ENCODE results near the gene IYD.

Gene IYD

DNA sequence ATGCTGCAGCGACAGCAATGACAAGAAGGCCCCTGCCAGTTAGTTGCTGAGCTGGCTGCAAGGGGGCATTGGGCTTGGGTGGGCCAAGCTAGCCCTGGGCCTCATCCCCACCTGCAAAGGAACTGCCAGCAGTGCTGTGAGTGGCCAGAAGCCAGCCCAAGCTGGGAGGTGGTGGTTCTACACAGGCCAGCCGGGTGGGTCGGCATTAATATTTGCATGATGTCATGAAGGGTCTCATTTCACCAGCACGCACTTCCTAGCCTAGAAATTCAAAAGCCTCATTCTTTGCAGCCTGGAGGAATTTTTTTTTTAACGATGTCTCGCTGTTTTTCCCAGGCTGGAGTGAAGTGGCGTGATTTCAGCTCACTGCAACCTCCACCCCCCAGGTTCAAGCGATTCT lies 62.0 kb downstream of the IYD start:
- Histone ChIP-seq H3K27ac (ENCODE audit: low read length) (no peak overlapping the region), H2AFZ (ENCODE audit: low read depth, low read length) (no peak overlapping the region), H3K4me1 (ENCODE audit: insufficient read depth, low read length) (no peaks in the 10 kb centered on the region), H4K20me1 (ENCODE audit: insufficient read depth, low read length) (no peaks in the 10 kb centered on the region), H3K79me2 (ENCODE audit: insufficient read depth, low read length) (no peaks in the 10 kb centered on the region), H3K36me3 (ENCODE audit: insufficient read depth, low read length) (no peaks in the 10 kb centered on the region), H3K9ac (ENCODE audit: low read depth, low read length) (no peak overlapping the region), H3K4me3 (ENCODE audit: low read depth in 1 of 2, low read length in 2 of 2) (no peak overlapping the region), H3K9me3 (ENCODE audit: insufficient read depth, low read length, severe bottlenecking) (no peaks in the 10 kb centered on the region), H3K4me2 (ENCODE audit: insufficient read depth, low read length) (no peak overlapping the region), H3K27me3 (ENCODE audit: insufficient read depth, low read length, poor library complexity) (peaks cover 6% of the 10 kb centered on the region)
- no peak for ATAC-seq (ENCODE audit: insufficient read depth, low read depth)
- no peak for TF ChIP-seq CTCF (IDR thresholded peaks at IDR 0.05; ENCODE audit: borderline replicate concordance, extremely low read depth, low read length, poor library complexity, severe bottlenecking)
- DNase-seq = no peak

DNA sequence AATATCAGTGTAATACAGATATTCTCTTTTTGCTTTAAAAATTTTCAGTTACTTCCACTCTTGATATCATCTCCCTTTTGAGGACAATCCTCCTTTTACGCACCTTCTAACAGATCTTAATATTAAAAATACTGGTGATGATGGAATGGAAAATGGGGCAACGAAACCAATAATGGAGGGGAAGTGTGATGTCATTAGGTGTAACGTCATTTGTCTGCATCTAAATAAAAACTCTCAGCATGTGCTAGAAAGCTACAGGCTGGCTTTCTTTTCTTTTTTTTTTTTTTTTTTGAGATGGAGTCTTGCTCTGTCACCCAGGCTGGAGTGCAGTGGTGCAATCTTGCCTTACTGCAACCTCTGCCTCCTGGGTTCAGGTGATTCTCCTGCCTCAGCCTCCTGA lies 66.5 kb downstream of the IYD start:
- no peak for DNase-seq
- Histone ChIP-seq H3K27ac (ENCODE audit: low read length) (no peak overlapping the region), H3K4me2 (ENCODE audit: insufficient read depth, low read length) (no peak overlapping the region), H3K4me3 (ENCODE audit: low read depth in 1 of 2, low read length in 2 of 2) (no peak overlapping the region), H3K9me3 (ENCODE audit: insufficient read depth, low read length, severe bottlenecking) (no peaks in the 10 kb centered on the region), H3K27me3 (ENCODE audit: insufficient read depth, low read length, poor library complexity) (peaks cover 6% of the 10 kb centered on the region), H2AFZ (ENCODE audit: low read depth, low read length) (no peak overlapping the region), H3K79me2 (ENCODE audit: insufficient read depth, low read length) (no peaks in the 10 kb centered on the region), H3K9ac (ENCODE audit: low read depth, low read length) (no peak overlapping the region), H3K36me3 (ENCODE audit: insufficient read depth, low read length) (no peaks in the 10 kb centered on the region), H3K4me1 (ENCODE audit: insufficient read depth, low read length) (no peaks in the 10 kb centered on the region), H4K20me1 (ENCODE audit: insufficient read depth, low read length) (no peaks in the 10 kb centered on the region)
- TF ChIP-seq CTCF (IDR thresholded peaks at IDR 0.05; ENCODE audit: borderline replicate concordance, extremely low read depth, low read length, poor library complexity, severe bottlenecking) (no peak), EZH2 (IDR thresholded peaks at IDR 0.05; ENCODE audit: borderline replicate concordance, low read depth, low read length, severe bottlenecking) (no peak)
- ATAC-seq (ENCODE audit: insufficient read depth, low read depth) = no peak

- no peak overlapping the region for H2AFZ ChIP-seq (ENCODE audit: low read depth, low read length)
- H3K4me1 ChIP-seq (ENCODE audit: insufficient read depth, low read length) = no peaks in the 10 kb centered on the region
- H3K4me2 ChIP-seq (ENCODE audit: insufficient read depth, low read length) = no peak overlapping the region
- DNase-seq = no peak
- H3K27me3 ChIP-seq (ENCODE audit: insufficient read depth, low read length, poor library complexity) = peaks cover 6% of the 10 kb centered on the region
- ATAC-seq (ENCODE audit: insufficient read depth, low read depth) = no peak
- H3K79me2 ChIP-seq (ENCODE audit: insufficient read depth, low read length) = no peaks in the 10 kb centered on the region
- H3K27ac ChIP-seq (ENCODE audit: low read length) = no peak overlapping the region
- no peaks in the 10 kb centered on the region for H3K9me3 ChIP-seq (ENCODE audit: insufficient read depth, low read length, severe bottlenecking)
- no peaks in the 10 kb centered on the region for H3K36me3 ChIP-seq (ENCODE audit: insufficient read depth, low read length)
- H4K20me1 ChIP-seq (ENCODE audit: insufficient read depth, low read length) = no peaks in the 10 kb centered on the region
- no peak overlapping the region for H3K4me3 ChIP-seq (ENCODE audit: low read depth in 1 of 2, low read length in 2 of 2)
- H3K9ac ChIP-seq (ENCODE audit: low read depth, low read length) = no peak overlapping the region
- TF ChIP-seq EZH2 (IDR thresholded peaks at IDR 0.05; ENCODE audit: borderline replicate concordance, low read depth, low read length, severe bottlenecking) (no peak), CTCF (IDR thresholded peaks at IDR 0.05; ENCODE audit: borderline replicate concordance, extremely low read depth, low read length, poor library complexity, severe bottlenecking) (no peak)
Measured at GRCh38 chr6:150435832-150436231, 67.0 kb downstream of the IYD start.

GRCh38 chr6:150439373-150439772 lies 70.6 kb downstream of the IYD start:
- no peak overlapping the region for H3K9ac ChIP-seq (ENCODE audit: low read depth, low read length)
- ATAC-seq (ENCODE audit: insufficient read depth, low read depth) = no peak
- TF ChIP-seq CTCF (IDR thresholded peaks at IDR 0.05; ENCODE audit: borderline replicate concordance, extremely low read depth, low read length, poor library complexity, severe bottlenecking) (no peak), EZH2 (IDR thresholded peaks at IDR 0.05; ENCODE audit: borderline replicate concordance, low read depth, low read length, severe bottlenecking) (no peak)

More at GRCh38 chr6:150439373-150439772, 70.6 kb downstream of the IYD start:
- Histone ChIP-seq H3K79me2 (ENCODE audit: insufficient read depth, low read length) (no peaks in the 10 kb centered on the region), H3K4me1 (ENCODE audit: insufficient read depth, low read length) (no peaks in the 10 kb centered on the region), H3K4me3 (ENCODE audit: low read depth in 1 of 2, low read length in 2 of 2) (no peak overlapping the region), H3K9me3 (ENCODE audit: insufficient read depth, low read length, severe bottlenecking) (no peaks in the 10 kb centered on the region), H3K36me3 (ENCODE audit: insufficient read depth, low read length) (no peaks in the 10 kb centered on the region), H4K20me1 (ENCODE audit: insufficient read depth, low read length) (no peaks in the 10 kb centered on the region), H2AFZ (ENCODE audit: low read depth, low read length) (no peak overlapping the region), H3K27me3 (ENCODE audit: insufficient read depth, low read length, poor library complexity) (no peaks in the 10 kb centered on the region), H3K4me2 (ENCODE audit: insufficient read depth, low read length) (no peak overlapping the region), H3K27ac (ENCODE audit: low read length) (no peak overlapping the region)
- DNase-seq = no peak

All from DND-41 (cell line).